ENCODE results near the gene ADAMTS19.
"Not testable (repeated sequence)": the region's sequence is repeated elsewhere in the genome, so short reads cannot be mapped to it uniquely, and the experiment has no call there.

Gene ADAMTS19

GRCh38 chr5:129609710-129610109, 149.6 kb downstream of the ADAMTS19 start:
- Mint-ChIP-seq H3K36me3 (no peaks in the 10 kb centered on the region), H3K4me3 (no peak overlapping the region), H3K9me3 (no peaks in the 10 kb centered on the region), H3K27ac (no peak overlapping the region), H3K4me1 (no peaks in the 10 kb centered on the region), H3K27me3 (no peaks in the 10 kb centered on the region)

- Mint-ChIP-seq H3K27ac (no peak overlapping the region), H3K27me3 (no peaks in the 10 kb centered on the region), H3K36me3 (no peaks in the 10 kb centered on the region), H3K9me3 (no peaks in the 10 kb centered on the region), H3K4me3 (no peak overlapping the region), H3K4me1 (no peaks in the 10 kb centered on the region)
Measured at GRCh38 chr5:129616517-129616916, 156.4 kb downstream of the ADAMTS19 start.

- Mint-ChIP-seq H3K27ac (no peak overlapping the region), H3K36me3 (no peaks in the 10 kb centered on the region), H3K9me3 (no peaks in the 10 kb centered on the region), H3K27me3 (no peaks in the 10 kb centered on the region), H3K4me1 (no peaks in the 10 kb centered on the region), H3K4me3 (no peak overlapping the region)
Measured at GRCh38 chr5:129617206-129617605, 157.1 kb downstream of the ADAMTS19 start.

GRCh38 chr5:129619782-129620181, 159.7 kb downstream of the ADAMTS19 start:
- no peak overlapping the region for H3K27ac Mint-ChIP-seq
- H3K4me1 Mint-ChIP-seq = no peaks in the 10 kb centered on the region
- H3K27me3 Mint-ChIP-seq = no peaks in the 10 kb centered on the region
- H3K9me3 Mint-ChIP-seq = no peaks in the 10 kb centered on the region
- H3K36me3 Mint-ChIP-seq = no peaks in the 10 kb centered on the region
- H3K4me3 Mint-ChIP-seq = no peak overlapping the region

- H3K27ac Mint-ChIP-seq = no peak overlapping the region
- H3K4me3 Mint-ChIP-seq = no peak overlapping the region
- H3K36me3 Mint-ChIP-seq = no peaks in the 10 kb centered on the region
- no peaks in the 10 kb centered on the region for H3K4me1 Mint-ChIP-seq
- H3K9me3 Mint-ChIP-seq = peaks cover 6% of the 10 kb centered on the region
- no peaks in the 10 kb centered on the region for H3K27me3 Mint-ChIP-seq
Measured at GRCh38 chr5:129622531-129622930, 162.4 kb downstream of the ADAMTS19 start.

- no peak overlapping the region for H3K27ac Mint-ChIP-seq
- H3K4me1 Mint-ChIP-seq = no peaks in the 10 kb centered on the region
- no peaks in the 10 kb centered on the region for H3K36me3 Mint-ChIP-seq
- no peaks in the 10 kb centered on the region for H3K27me3 Mint-ChIP-seq
- H3K9me3 Mint-ChIP-seq = peaks cover 18% of the 10 kb centered on the region
- H3K4me3 Mint-ChIP-seq = no peak overlapping the region
Measured at GRCh38 chr5:129629575-129629974, 169.5 kb downstream of the ADAMTS19 start.

GRCh38 chr5:129630101-129630500, 170.0 kb downstream of the ADAMTS19 start:
- H3K4me1 Mint-ChIP-seq = no peaks in the 10 kb centered on the region
- H3K36me3 Mint-ChIP-seq = no peaks in the 10 kb centered on the region
- H3K9me3 Mint-ChIP-seq = peaks cover 18% of the 10 kb centered on the region
- no peak overlapping the region for H3K4me3 Mint-ChIP-seq
- H3K27ac Mint-ChIP-seq = no peak overlapping the region
- no peaks in the 10 kb centered on the region for H3K27me3 Mint-ChIP-seq

- no peak overlapping the region for H3K27ac Mint-ChIP-seq
- H3K9me3 Mint-ChIP-seq = peaks cover 11% of the 10 kb centered on the region
- H3K4me3 Mint-ChIP-seq = no peak overlapping the region
- no peaks in the 10 kb centered on the region for H3K4me1 Mint-ChIP-seq
- H3K36me3 Mint-ChIP-seq = no peaks in the 10 kb centered on the region
- H3K27me3 Mint-ChIP-seq = no peaks in the 10 kb centered on the region
Measured at GRCh38 chr5:129631961-129632360, 171.9 kb downstream of the ADAMTS19 start.

- H3K9me3 Mint-ChIP-seq = peaks cover 11% of the 10 kb centered on the region
- H3K27me3 Mint-ChIP-seq, H3K4me3 Mint-ChIP-seq, H3K27ac Mint-ChIP-seq, H3K4me1 Mint-ChIP-seq, H3K36me3 Mint-ChIP-seq: not testable (repeated sequence)
Measured at GRCh38 chr5:129637501-129637900, 177.4 kb downstream of the ADAMTS19 start.

- Mint-ChIP-seq H3K9me3 (no peaks in the 10 kb centered on the region), H3K27ac (no peak overlapping the region), H3K4me1 (no peaks in the 10 kb centered on the region), H3K4me3 (no peak overlapping the region), H3K27me3 (no peaks in the 10 kb centered on the region), H3K36me3 (no peaks in the 10 kb centered on the region)
Measured at GRCh38 chr5:129639331-129639730, 179.2 kb downstream of the ADAMTS19 start.

- Mint-ChIP-seq H3K9me3 (peaks cover 10% of the 10 kb centered on the region), H3K36me3 (no peaks in the 10 kb centered on the region), H3K27me3 (no peaks in the 10 kb centered on the region), H3K4me3 (no peak overlapping the region), H3K27ac (no peak overlapping the region), H3K4me1 (no peaks in the 10 kb centered on the region)
Measured at GRCh38 chr5:129652349-129653056, 192.4 kb downstream of the ADAMTS19 start.

- H3K4me1 Mint-ChIP-seq = no peaks in the 10 kb centered on the region
- no peaks in the 10 kb centered on the region for H3K27me3 Mint-ChIP-seq
- H3K4me3 Mint-ChIP-seq = no peak overlapping the region
- no peak overlapping the region for H3K27ac Mint-ChIP-seq
- H3K36me3 Mint-ChIP-seq = no peaks in the 10 kb centered on the region
- peaks cover 10% of the 10 kb centered on the region for H3K9me3 Mint-ChIP-seq
Measured at GRCh38 chr5:129653057-129653375, 192.9 kb downstream of the ADAMTS19 start.

- no peaks in the 10 kb centered on the region for H3K36me3 Mint-ChIP-seq
- peaks cover 10% of the 10 kb centered on the region for H3K9me3 Mint-ChIP-seq
- no peaks in the 10 kb centered on the region for H3K27me3 Mint-ChIP-seq
- H3K27ac Mint-ChIP-seq = no peak overlapping the region
- H3K4me3 Mint-ChIP-seq = no peak overlapping the region
- H3K4me1 Mint-ChIP-seq = no peaks in the 10 kb centered on the region
Measured at GRCh38 chr5:129653442-129653841, 193.3 kb downstream of the ADAMTS19 start.

GRCh38 chr5:129656952-129657351, 196.9 kb downstream of the ADAMTS19 start:
- Mint-ChIP-seq H3K27me3 (no peaks in the 10 kb centered on the region), H3K36me3 (no peaks in the 10 kb centered on the region), H3K4me1 (no peaks in the 10 kb centered on the region), H3K27ac (no peak overlapping the region), H3K4me3 (no peak overlapping the region), H3K9me3 (no peaks in the 10 kb centered on the region)

GRCh38 chr5:129658801-129659200, 198.7 kb downstream of the ADAMTS19 start:
- no peak overlapping the region for H3K4me3 Mint-ChIP-seq
- H3K27me3 Mint-ChIP-seq = peaks cover 2% of the 10 kb centered on the region
- no peak overlapping the region for H3K27ac Mint-ChIP-seq
- H3K9me3 Mint-ChIP-seq = no peaks in the 10 kb centered on the region
- H3K4me1 Mint-ChIP-seq = no peaks in the 10 kb centered on the region
- H3K36me3 Mint-ChIP-seq = no peaks in the 10 kb centered on the region

GRCh38 chr5:129661366-129662035, 201.4 kb downstream of the ADAMTS19 start:
- Mint-ChIP-seq H3K4me1 (no peaks in the 10 kb centered on the region), H3K27me3 (peaks cover 2% of the 10 kb centered on the region), H3K27ac (no peak overlapping the region), H3K36me3 (no peaks in the 10 kb centered on the region), H3K4me3 (no peak overlapping the region), H3K9me3 (no peaks in the 10 kb centered on the region)
